Mucosa of descending colon (tissue), 3 donors: ENCODE measurements around the gene TBX1. TPM values are rescaled to one million over a fixed set of nuclear protein-coding genes. Genes with fewer than 3 reads are reported as not detected.

ENCODE experiments used
- ATAC-seq: fragments of 200-7000 bp; cut with Tn5 transposase; one replicate; pipeline ENCODE4 v1.9.1; 2020; ENCODE audit warnings: mild to moderate bottlenecking, moderate library complexity
- DNase-seq, 3 donors: peaks; one replicate each; pipeline ENCODE4 v3.0.0-alpha.2; 2020
- H3K36me3 ChIP-seq: fragments of 200-600 bp; one replicate; pipeline ENCODE4 v1.8.0; 2021; ENCODE audit warnings: low read depth, mild to moderate bottlenecking
- H3K4me1 ChIP-seq: fragments of 200-600 bp; one replicate; pipeline ENCODE4 v1.8.0; 2021; ENCODE audit warnings: low read depth, mild to moderate bottlenecking
- H3K4me3 ChIP-seq: fragments of 200-600 bp; one replicate; pipeline ENCODE4 v1.8.0; 2021; ENCODE audit warnings: mild to moderate bottlenecking
- H3K9me3 ChIP-seq: fragments of 200-600 bp; one replicate; pipeline ENCODE4 v1.8.0; 2021; ENCODE audit warnings: mild to moderate bottlenecking
- intact Hi-C, 2 donors: fragments of 100-400 bp; cut with DNase I in 1 of 2; cut with micrococcal nuclease in 1 of 2; formaldehyde crosslinking; loops; one replicate each; pipeline versions ENCODE4 v1.11.0 to v1.11.1; 2022; cut with DNase I, micrococcal nuclease
- total RNA-seq, 3 donors: library from RNA; stranded (reverse); fragmentation: NEBNext Ultra II Directional in 2 of 3; extraction: Animal tissue kit (Norgen Biotek cat#: 25700) in 2 of 3; gene quantifications; one replicate each; pipeline versions ENCODE4 v1.2.1 to v1.2.4, GENCODE V29; 2021 to 2023
- TF ChIP-seq, protein P1 (sequence below): fragments of 200-600 bp; IDR thresholded peaks from one replicate; pipeline ENCODE4 v1.8.0; 2022; ENCODE audit warnings: antibody characterized with exemption, mild to moderate bottlenecking
- donor health status: DM: no; HTN: no; CAD: no; lungs with moderate emphysema.
- donor health status: DM: no; HTN: no; CAD: no.
- donor health status: DM: no; HTN: yes; CAD: no.

The TBX1 gene
- total RNA-seq, 3 donors from 2014 or later, result 0.90 to 4.1 (median 2.9) TPM

DNA sequence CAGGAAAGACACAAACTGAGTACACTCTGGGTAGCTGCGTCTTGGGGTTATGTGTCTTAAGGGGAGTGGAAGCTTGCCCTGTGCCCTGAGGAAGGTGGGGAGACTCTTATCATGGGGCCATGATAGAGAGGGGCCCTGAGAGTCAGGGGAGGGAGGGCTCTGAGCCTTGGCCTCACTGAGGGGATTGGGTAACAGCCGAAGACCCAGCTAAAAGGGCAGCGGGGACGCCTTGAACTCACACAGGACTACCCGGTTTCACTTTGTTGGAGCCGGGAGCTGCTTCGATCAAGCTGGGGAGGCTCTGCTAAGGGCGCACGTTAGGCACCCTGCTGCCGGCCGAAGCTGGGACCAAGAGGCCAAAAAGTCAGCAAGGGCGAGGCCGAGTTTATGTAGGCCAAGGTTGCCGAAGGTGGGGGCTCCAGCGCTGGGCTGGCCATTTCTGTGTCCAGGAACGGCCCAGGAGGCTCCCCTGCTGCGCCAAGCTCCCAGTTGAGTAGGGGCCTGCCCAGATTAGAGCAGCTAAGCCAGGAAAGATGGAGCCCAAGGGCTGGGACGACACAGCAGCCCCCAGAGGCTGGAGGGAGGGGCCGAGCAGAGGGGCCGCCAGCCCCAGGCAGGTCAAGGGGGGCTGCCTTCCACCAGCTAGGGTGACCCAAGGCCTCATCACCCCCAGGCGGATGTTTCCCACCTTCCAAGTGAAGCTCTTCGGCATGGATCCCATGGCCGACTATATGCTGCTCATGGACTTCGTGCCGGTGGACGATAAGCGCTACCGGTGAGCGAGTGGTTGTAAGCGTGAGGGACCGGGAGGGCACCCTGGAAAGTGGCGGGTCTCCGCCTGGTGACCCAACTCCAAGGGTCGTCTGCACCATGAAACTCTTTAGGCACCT, 2.2 kb downstream of the TBX1 start:
- ATAC-seq (no peak), DNase-seq (no peak)
- no peak overlapping the region for H3K4me3 ChIP-seq
- no peaks in the 10 kb centered on the region for H3K36me3 ChIP-seq
- H3K4me1 ChIP-seq, result peaks cover 15% of the 10 kb centered on the region
- H3K9me3 ChIP-seq, result no peaks in the 10 kb centered on the region
- intact Hi-C loops, result no loop called here
- TF ChIP-seq, protein P1, sequence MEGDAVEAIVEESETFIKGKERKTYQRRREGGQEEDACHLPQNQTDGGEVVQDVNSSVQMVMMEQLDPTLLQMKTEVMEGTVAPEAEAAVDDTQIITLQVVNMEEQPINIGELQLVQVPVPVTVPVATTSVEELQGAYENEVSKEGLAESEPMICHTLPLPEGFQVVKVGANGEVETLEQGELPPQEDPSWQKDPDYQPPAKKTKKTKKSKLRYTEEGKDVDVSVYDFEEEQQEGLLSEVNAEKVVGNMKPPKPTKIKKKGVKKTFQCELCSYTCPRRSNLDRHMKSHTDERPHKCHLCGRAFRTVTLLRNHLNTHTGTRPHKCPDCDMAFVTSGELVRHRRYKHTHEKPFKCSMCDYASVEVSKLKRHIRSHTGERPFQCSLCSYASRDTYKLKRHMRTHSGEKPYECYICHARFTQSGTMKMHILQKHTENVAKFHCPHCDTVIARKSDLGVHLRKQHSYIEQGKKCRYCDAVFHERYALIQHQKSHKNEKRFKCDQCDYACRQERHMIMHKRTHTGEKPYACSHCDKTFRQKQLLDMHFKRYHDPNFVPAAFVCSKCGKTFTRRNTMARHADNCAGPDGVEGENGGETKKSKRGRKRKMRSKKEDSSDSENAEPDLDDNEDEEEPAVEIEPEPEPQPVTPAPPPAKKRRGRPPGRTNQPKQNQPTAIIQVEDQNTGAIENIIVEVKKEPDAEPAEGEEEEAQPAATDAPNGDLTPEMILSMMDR, result no peak

DNA sequence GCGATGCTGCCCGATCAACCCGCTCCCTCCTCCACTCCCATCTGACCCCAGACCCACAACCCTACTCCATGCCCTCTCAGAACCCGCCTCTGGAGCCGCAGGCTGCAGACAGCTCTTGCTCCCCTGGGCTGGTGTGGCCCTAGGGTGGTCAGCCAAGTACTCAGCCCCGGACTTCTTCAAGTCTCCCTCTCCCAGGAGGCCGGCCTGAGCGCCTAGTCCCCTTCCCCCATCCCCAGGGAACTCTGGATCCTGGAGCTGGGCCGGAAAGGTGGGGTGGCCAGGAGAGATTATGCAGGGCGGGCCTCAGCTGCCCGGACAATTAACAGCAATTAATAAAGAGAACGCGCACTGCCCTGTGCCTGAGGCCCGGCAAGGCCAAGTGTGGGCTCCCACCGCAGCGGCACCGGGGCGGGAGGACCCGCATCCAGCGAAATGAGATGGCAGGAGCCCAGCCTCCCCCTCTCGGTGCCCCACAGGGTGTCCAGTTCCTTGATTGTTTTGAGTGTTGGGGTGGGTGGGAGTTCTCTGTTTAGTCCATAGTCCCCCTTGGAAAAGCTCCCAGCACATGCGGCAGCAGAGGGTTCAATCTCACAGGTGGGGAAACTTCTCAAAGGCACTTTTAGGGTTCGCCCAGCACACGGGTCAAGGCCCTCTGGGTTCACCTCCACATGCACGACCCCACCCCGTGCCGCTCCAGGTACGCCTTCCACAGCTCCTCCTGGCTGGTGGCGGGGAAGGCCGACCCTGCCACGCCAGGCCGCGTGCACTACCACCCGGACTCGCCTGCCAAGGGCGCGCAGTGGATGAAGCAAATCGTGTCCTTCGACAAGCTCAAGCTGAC, 3.1 kb downstream of the TBX1 start:
- TF ChIP-seq, protein P1, result no peak
- no peak for ATAC-seq
- intact Hi-C loops, result no loop called here
- Histone ChIP-seq H3K4me1 (peaks cover 15% of the 10 kb centered on the region), H3K36me3 (no peaks in the 10 kb centered on the region), H3K9me3 (no peaks in the 10 kb centered on the region), H3K4me3 (no peak overlapping the region)
- no peak for DNase-seq

DNA sequence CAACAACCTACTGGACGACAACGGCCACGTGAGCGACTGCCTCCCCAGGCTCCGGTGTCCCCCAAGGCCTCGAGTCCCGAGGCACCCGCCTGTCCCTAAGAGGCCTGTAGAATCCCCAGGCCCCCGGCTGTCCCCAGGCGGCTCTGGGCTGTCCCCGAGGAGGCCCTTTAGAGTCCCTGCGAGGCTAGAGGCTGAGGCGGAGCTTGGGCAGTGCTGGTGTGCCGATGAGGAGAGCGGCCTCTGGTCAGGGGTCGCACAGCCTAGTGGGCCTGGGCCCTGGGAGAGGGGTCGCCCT, 3.7 kb downstream of the TBX1 start:
- no peak overlapping the region for H3K4me3 ChIP-seq
- no peak for DNase-seq
- H3K4me1 ChIP-seq, result peaks cover 15% of the 10 kb centered on the region
- intact Hi-C loops, result no loop called here
- H3K36me3 ChIP-seq, result no peaks in the 10 kb centered on the region
- no peak for ATAC-seq
- no peaks in the 10 kb centered on the region for H3K9me3 ChIP-seq
- TF ChIP-seq, protein P1, result no peak

DNA sequence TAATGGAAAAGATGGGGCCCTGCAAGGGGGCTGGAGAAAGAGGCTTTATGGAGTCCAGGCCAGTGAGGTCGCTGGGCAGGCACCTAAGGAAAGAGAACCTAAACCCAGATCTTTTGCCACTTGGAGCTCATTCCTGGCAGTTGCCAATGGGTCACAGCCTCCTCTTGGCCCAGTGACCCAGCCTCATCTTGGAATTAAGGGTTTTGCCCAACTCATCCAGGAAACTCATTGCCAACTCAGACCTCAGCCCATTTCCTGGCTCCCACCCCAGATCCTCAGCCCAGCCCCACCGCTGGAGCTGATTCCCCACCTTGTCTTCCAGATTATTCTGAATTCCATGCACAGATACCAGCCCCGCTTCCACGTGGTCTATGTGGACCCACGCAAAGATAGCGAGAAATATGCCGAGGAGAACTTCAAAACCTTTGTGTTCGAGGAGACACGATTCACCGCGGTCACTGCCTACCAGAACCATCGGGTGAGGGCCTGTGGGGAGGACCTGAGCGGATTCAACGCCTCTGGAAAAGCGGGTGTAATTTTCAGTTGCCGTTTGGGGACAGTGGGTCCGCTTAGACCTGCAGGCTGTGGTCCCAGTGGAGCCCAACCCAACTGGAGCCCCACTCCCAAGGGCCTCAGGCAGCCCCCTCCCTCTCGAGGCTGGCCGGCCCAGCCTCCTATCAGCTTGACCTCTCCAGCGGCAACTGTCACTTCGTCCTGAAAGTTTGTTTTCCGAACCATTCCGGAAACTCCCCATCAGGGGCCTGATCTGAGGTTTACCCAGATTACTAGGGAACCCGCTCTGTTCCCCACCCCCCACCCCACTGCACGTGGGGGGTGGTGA, 4.3 kb downstream of the TBX1 start:
- intact Hi-C loops, result no loop called here
- Histone ChIP-seq H3K36me3 (no peaks in the 10 kb centered on the region), H3K9me3 (no peaks in the 10 kb centered on the region), H3K4me1 (peaks cover 15% of the 10 kb centered on the region), H3K4me3 (no peak overlapping the region)
- no peak for DNase-seq
- no peak for ATAC-seq
- TF ChIP-seq, protein P1, result no peak

DNA sequence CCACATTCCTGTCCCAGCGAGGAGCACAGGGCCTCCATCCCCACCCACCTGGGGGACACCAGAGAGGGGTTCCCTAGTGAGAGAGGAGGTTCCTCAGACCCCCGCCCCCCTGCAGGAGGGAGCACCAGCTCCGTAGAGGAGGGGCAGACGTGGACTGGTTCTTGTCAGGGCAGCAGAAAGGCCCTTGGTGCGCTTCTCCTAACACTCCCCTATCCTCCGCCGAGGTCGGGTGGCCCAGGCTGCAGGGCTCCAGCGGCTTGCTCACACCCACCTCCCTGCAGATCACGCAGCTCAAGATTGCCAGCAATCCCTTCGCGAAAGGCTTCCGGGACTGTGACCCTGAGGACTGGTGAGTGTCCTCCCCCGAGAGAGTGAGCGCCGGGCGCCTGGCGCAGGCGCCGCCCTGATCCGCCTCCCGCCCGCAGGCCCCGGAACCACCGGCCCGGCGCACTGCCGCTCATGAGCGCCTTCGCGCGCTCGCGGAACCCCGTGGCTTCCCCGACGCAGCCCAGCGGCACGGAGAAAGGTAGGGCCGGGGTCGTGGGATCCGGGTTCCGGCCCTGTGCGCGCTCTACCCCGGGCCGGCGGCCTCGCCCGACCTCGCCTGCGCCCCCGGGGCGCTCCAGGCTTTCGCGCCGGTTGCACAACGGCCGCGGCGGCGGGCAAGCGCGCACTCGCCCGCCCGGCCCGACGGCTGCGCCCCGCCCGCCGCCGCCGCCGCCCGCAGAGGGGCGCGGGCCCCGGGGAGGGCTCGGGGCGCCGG, 5.1 kb downstream of the TBX1 start:
- H3K4me1 ChIP-seq, result peaks cover 15% of the 10 kb centered on the region
- DNase-seq (peak in 1 of 3 donors; percentile 47), ATAC-seq (peak; percentile 39)
- TF ChIP-seq, protein P1, result no peak
- H3K4me3 ChIP-seq, result no peak overlapping the region
- no peaks in the 10 kb centered on the region for H3K36me3 ChIP-seq
- intact Hi-C loops, result no loop called here
- no peaks in the 10 kb centered on the region for H3K9me3 ChIP-seq
